Measurements from ENCODE around the gene PI4K2A.

- TF ChIP-seq CTCF (IDR thresholded peaks at IDR 0.05 in 4 of 5, conservative IDR thresholded peaks at IDR 0.05 in 1 of 5) (no peak), POLR2A (IDR thresholded peaks at IDR 0.05) (no peak)
These were observed 78.2 kb downstream of the PI4K2A start for GRCh38 chr10:97718659-97719142.

Data from gastrocnemius medialis (tissue), 4 donors.